GM23248 (cell line): ENCODE data around the gene PFKFB4. TPM values are rescaled to one million over a fixed set of nuclear protein-coding genes. Genes with fewer than 3 reads are reported as not detected.

Experiments used
- DNase-seq: peaks from one replicate; pipeline ENCODE4 v3.0.0-alpha.2; 2015
- H2AFZ ChIP-seq: fragments of 200-600 bp; sonication (generic); 2 replicates; pipeline ENCODE4 v1.6.1; 2016; ENCODE audit warnings: antibody characterized with exemption
- H3F3A ChIP-seq: fragments of 200-600 bp; sonication (generic); 2 replicates; pipeline ENCODE4 v1.6.1; 2016; ENCODE audit warnings: mild to moderate bottlenecking, antibody characterized with exemption, mixed run types; ENCODE audit not compliant: insufficient read depth
- H3K27ac ChIP-seq: fragments of 200-600 bp; sonication (generic); 2 replicates; pipeline ENCODE4 v1.5.1; 2016; ENCODE audit warnings: mild to moderate bottlenecking
- H3K27me3 ChIP-seq: fragments of 200-600 bp; sonication (generic); replicated peaks from 2 replicates; pipeline ENCODE4 v1.6.1; 2016; ENCODE audit warnings: mild to moderate bottlenecking; ENCODE audit not compliant: insufficient read depth
- H3K36me3 ChIP-seq: fragments of 200-600 bp; sonication (generic); 2 replicates; pipeline ENCODE4 v1.6.1; 2016; ENCODE audit warnings: low read depth, mild to moderate bottlenecking
- H3K4me1 ChIP-seq: fragments of 200-600 bp; sonication (generic); 2 replicates; pipeline ENCODE4 v1.6.1; 2016; ENCODE audit warnings: mild to moderate bottlenecking; ENCODE audit not compliant: insufficient read depth
- H3K4me2 ChIP-seq: fragments of 200-600 bp; sonication (generic); one replicate; pipeline ENCODE4 v1.6.1; 2016; ENCODE audit warnings: mild to moderate bottlenecking; ENCODE audit not compliant: unreplicated experiment
- H3K4me3 ChIP-seq: fragments of 200-600 bp; sonication (generic); 2 replicates; pipeline ENCODE4 v1.5.1; 2016; ENCODE audit warnings: mild to moderate bottlenecking
- H3K79me2 ChIP-seq: fragments of 200-600 bp; sonication (generic); 2 replicates; pipeline ENCODE4 v1.6.1; 2016; ENCODE audit warnings: mild to moderate bottlenecking; ENCODE audit not compliant: insufficient read depth
- H3K9ac ChIP-seq: fragments of 200-600 bp; sonication (generic); 2 replicates; pipeline ENCODE4 v1.6.1; 2016; ENCODE audit warnings: mild to moderate bottlenecking
- H3K9me2 ChIP-seq: fragments of 200-600 bp; sonication (generic); 2 replicates; pipeline ENCODE4 v1.6.1; 2016; ENCODE audit warnings: mixed run types, mild to moderate bottlenecking, moderate library complexity; ENCODE audit not compliant: insufficient read depth
- H3K9me3 ChIP-seq: fragments of 200-600 bp; sonication (generic); one replicate; pipeline ENCODE4 v1.6.1; 2017; ENCODE audit warnings: low read depth
- H4K20me1 ChIP-seq: fragments of 200-600 bp; sonication (generic); 2 replicates; pipeline ENCODE4 v1.6.0; 2016; ENCODE audit not compliant: insufficient read depth
- EZH2 ChIP-seq: fragments of 200-600 bp; sonication (generic); IDR thresholded peaks from 2 replicates; pipeline ENCODE4 v1.6.1; 2018; ENCODE audit warnings: antibody characterized with exemption, mild to moderate bottlenecking; ENCODE audit not compliant: insufficient read depth, poor library complexity, severe bottlenecking
- EZH2phosphoT487 ChIP-seq: fragments of 200-600 bp; sonication (generic); IDR thresholded peaks from 2 replicates; pipeline ENCODE4 v1.6.1; 2018; ENCODE audit warnings: antibody characterized with exemption, moderate library complexity, mild to moderate bottlenecking, low read depth; ENCODE audit not compliant: insufficient read depth
- WGBS, 2 experiments: methylation state at CpG; one replicate each; pipeline ENCODE4 v1.1.6; 2015 to 2017; ENCODE audit warnings: low lambda C conversion rate in 2 of 2, low coverage in 1 of 2; ENCODE audit errors: missing lambda C conversion rate in 2 of 2; 5-methylcytosine and 5-hydroxymethylcytosine counted together
- in situ Hi-C: fragments of 300-500 bp; cut with MboI; formaldehyde crosslinking; loops from 2 replicates; pipeline ENCODE4 v1.15.0; 2020
- polyA plus RNA-seq: library from polyadenylated mRNA; unstranded; fragments of >200 nt; fragmentation: Nextera tagmentation; extraction: Ambion mirVana; gene quantifications from 2 replicates; pipeline ENCODE4 v1.2.1, GENCODE V29; 2016
- total RNA-seq: library from RNA; depleted of rRNA; stranded (reverse); fragments of >200 nt; shearing (Covaris generic); gene quantifications from 2 replicates; pipeline ENCODE4 v1.2.3, GENCODE V29; 2014

PFKFB4 gene
- total and polyA plus RNA-seq, 2 experiments from 2014 or later: 10.1 to 15.3 TPM

DNA sequence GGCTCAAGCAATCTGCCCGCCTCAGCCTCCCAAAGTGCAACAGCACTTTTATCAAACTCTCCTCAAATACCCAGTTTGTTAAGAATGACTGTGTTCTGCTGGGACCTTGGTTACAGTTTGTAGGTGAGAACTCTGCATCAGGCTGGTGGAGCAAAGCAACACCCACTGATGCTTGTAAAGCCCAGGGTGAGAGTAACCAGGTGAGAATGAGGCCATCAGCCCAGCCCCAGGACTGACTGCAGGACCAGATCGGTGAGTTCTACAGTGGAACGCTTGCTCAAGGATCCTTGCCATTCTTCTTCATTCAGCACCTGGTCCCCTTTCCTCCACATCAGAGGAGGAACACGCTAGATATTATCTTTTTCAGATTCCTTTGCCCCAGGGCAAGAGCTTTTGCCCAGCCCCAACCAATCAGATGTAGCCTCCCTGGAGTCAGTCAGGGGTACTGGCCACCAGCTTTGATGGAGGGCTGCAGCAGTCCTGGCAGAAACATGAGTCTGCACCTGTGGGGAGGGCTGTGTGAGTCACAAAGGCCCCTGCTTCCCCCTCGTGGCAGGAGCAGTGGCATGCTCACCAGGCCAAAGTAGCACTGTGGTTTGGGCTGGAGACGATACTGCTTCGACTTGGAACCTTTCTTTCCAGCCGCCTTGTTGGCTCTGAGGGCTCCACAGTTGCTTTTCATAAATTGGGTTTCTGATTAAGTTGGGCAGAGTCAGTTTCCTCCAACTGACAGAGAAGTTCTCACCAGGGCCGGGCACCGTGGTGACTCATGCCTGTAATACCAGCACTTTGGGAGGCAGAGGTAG is 49.1 kb downstream of the PFKFB4 start:
- peak overlapping the region; percentile 20 for H3K27ac ChIP-seq
- H3K9me2 ChIP-seq: no peaks in the 10 kb centered on the region
- H3K4me1 ChIP-seq: peaks cover 18% of the 10 kb centered on the region
- H3K9me3 ChIP-seq: no peaks in the 10 kb centered on the region
- WGBS, 2 experiments: 34 to 36% methylated on average over 10 of the region's 10 CpGs
- DNase-seq: peak; percentile 69
- no peak overlapping the region for H3K4me3 ChIP-seq
- no peaks in the 10 kb centered on the region for H3K36me3 ChIP-seq
- peaks cover 11% of the 10 kb centered on the region for H3F3A ChIP-seq
- in situ Hi-C loops: no loop called here
- TF ChIP-seq EZH2 (no peak), EZH2phosphoT487 (no peak)
- H4K20me1 ChIP-seq: no peaks in the 10 kb centered on the region
- no peak overlapping the region for H3K9ac ChIP-seq
- no peak overlapping the region for H3K4me2 ChIP-seq
- H2AFZ ChIP-seq: peak overlapping the region; percentile 36; the same call in 1 of the 2 replicates
- H3K27me3 ChIP-seq: no peaks in the 10 kb centered on the region
- peaks cover 7% of the 10 kb centered on the region; the same call in 1 of the 2 replicates for H3K79me2 ChIP-seq

DNA sequence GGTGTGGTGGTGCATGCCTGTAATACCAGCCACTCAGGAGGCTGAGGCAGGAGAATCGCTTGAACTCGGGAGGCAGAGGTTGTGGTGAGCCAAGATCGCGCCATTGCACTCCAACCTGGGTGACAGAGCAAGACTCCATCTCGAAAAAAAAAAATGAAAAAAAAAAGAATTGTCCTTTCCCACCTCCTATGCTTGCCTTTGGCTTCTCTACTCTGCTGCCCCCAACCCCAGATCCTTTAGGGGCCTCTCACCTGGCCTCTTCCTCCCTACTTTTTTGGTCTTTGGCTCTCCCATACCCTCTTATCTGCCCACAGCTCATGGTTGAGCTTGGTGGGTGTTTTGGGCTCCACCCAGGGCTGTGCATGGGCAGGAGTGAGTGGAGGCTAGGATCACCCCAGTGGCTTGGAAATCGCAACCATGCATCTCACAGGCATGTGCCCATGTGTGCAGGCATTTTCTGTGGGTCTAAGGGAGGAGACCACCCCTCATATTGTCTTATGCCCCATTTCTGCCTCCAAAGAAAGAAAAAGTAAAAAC is 50.6 kb downstream of the PFKFB4 start:
- Histone ChIP-seq H3F3A (peaks cover 11% of the 10 kb centered on the region), H3K4me2 (no peak overlapping the region), H2AFZ (no peak overlapping the region), H3K36me3 (no peaks in the 10 kb centered on the region), H3K9me3 (no peaks in the 10 kb centered on the region), H3K9ac (no peak overlapping the region), H3K9me2 (no peaks in the 10 kb centered on the region), H3K27ac (no peak overlapping the region), H4K20me1 (no peaks in the 10 kb centered on the region), H3K27me3 (no peaks in the 10 kb centered on the region), H3K4me1 (peaks cover 18% of the 10 kb centered on the region), H3K79me2 (peaks cover 14% of the 10 kb centered on the region), H3K4me3 (no peak overlapping the region)
- DNase-seq: no peak
- in situ Hi-C loops: no loop called here
- TF ChIP-seq EZH2phosphoT487 (no peak), EZH2 (no peak)
- WGBS, 2 experiments: 88 to 95% methylated on average over 6 of the region's 6 CpGs

DNA sequence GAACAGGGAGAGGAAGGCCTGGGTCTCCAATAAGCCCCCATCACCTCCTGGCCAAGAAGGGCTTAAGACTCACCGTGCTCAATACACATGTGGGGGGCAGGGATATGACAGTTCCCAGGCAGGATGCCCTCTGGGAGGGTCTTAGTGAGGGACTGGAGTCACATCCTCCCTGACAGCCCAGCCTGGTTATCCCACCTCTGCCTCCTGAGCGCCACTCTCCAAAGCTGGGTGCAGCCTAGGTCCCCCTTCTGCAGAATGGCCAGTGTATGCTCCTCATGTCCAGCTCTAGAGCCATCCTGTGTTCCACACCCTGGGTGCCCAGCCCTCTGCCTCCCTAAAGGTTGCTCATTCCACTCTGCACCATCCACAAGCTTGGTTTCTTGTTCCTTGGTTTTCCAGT is 51.5 kb downstream of the PFKFB4 start:
- Histone ChIP-seq H3K4me3 (no peak overlapping the region), H3K4me2 (peak overlapping the region; percentile 83), H3K9me3 (no peaks in the 10 kb centered on the region), H3K27ac (no peak overlapping the region), H3K27me3 (no peaks in the 10 kb centered on the region), H4K20me1 (no peaks in the 10 kb centered on the region), H3K9me2 (no peaks in the 10 kb centered on the region), H3K36me3 (no peaks in the 10 kb centered on the region), H3K4me1 (peaks cover 18% of the 10 kb centered on the region), H2AFZ (no peak overlapping the region), H3F3A (peaks cover 11% of the 10 kb centered on the region), H3K79me2 (peaks cover 14% of the 10 kb centered on the region), H3K9ac (no peak overlapping the region)
- in situ Hi-C loops: no loop called here
- TF ChIP-seq EZH2phosphoT487 (no peak), EZH2 (no peak)
- WGBS, 2 experiments: 72 to 85% methylated on average over 2 of the region's 2 CpGs
- DNase-seq: no peak

DNA sequence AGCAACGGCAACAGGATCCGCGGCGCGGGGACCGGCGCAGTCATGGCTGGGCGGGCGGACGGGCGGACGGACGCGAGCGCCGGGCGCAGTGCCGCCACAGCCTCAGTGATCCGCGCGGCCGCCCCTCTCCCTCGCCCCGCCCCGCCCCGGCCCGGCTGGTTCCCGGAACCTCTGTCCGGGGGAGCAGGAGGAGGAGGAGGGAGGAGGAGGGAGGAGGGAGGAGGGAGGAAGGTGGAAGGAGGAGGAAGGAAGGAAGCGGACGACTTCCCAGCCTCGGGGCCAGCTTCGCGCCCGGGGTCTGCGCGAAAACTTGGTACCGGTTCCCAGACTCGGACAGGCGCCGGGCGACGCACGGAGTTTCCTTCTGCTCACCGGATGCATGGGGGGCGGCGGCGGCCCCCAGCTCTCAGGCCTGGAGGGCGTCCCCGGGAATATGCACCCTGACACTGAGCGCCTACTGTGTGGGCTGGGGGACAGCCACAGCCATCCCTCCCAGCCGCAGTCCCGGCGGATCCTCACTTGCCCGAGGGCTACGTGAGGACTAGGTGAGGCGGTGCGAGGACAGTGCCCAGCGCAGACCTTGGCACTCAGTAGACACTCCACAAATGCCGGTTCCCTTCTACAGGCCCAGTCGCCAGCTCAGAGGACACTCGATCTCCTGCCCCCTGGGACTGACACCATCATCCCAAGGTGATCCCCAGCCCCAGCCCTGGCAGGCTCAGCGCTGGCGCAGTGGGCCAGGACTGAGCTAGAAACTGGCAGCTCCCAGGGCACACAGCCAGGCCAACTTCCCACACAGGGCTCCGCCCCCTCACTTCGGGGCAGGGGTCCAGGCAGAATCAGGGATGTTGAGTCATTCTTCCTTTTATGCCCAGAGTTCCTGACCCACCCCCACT is 52.3 kb downstream of the PFKFB4 start, which contains the start of gene SHISA5:
TSS of gene SHISA5 (minus strand) at position 124 of the 896 bp plus-strand sequence. CDS start at position 44, 80 bp downstream.
- Histone ChIP-seq H2AFZ (peak within 1 kb of the TSS; percentile 77), H3K27ac (peak within 1 kb of the TSS; percentile 63), H3F3A (peaks cover 11% of the 10 kb centered on the region), H3K4me1 (peaks cover 18% of the 10 kb centered on the region), H3K4me3 (peak within 1 kb of the TSS; percentile 79), H3K9ac (peak within 1 kb of the TSS; percentile 86), H3K79me2 (peaks cover 16% of the 10 kb centered on the region), H3K4me2 (peak within 1 kb of the TSS; percentile 83), H4K20me1 (no peaks in the 10 kb centered on the region), H3K27me3 (no peaks in the 10 kb centered on the region), H3K36me3 (no peaks in the 10 kb centered on the region), H3K9me3 (no peaks in the 10 kb centered on the region), H3K9me2 (no peaks in the 10 kb centered on the region)
- WGBS, 2 experiments: 2 to 3% methylated on average over 18 to 65 of the region's 66 CpGs
- in situ Hi-C loops: no loop called here
- TF ChIP-seq EZH2phosphoT487: no peak
- no peak for TF ChIP-seq EZH2
- DNase-seq: peak; percentile 78
